ENCODE data around the gene NCOA6.

The NCOA6 gene

GRCh38 chr20:34825530-34826362 lies at the start of gene NCOA6:
NCOA6 (minus strand) TSS chr20:34825651; CDS start chr20:34782355, 43,296 bp downstream.
- no peak for TF ChIP-seq CTCF (IDR thresholded peaks at IDR 0.05; ENCODE audit: control insufficient read depth, extremely low read depth, insufficient read depth)
- H3K4me3 ChIP-seq (ENCODE audit: low read depth, low read length): peak within 1 kb of the TSS; percentile 90
- peak; percentile 36 for DNase-seq (ENCODE audit: low read depth)

GRCh38 chr20:34874094-34874654 lies 48.7 kb upstream of the NCOA6 start:
- peak; percentile 67 for DNase-seq (ENCODE audit: low read depth)
- peak; percentile 97 for TF ChIP-seq CTCF (IDR thresholded peaks at IDR 0.05; ENCODE audit: control insufficient read depth, extremely low read depth, insufficient read depth)
- no peak overlapping the region for H3K4me3 ChIP-seq (ENCODE audit: low read depth, low read length)

GRCh38 chr20:34873583-34874093 lies 48.2 kb upstream of the NCOA6 start:
- no peak for DNase-seq (ENCODE audit: low read depth)
- H3K4me3 ChIP-seq (ENCODE audit: low read depth, low read length): peak overlapping the region; percentile 62
- no peak for TF ChIP-seq CTCF (IDR thresholded peaks at IDR 0.05; ENCODE audit: control insufficient read depth, extremely low read depth, insufficient read depth)

- peak within 1 kb of the TSS; percentile 62 for H3K4me3 ChIP-seq (ENCODE audit: low read depth, low read length)
- DNase-seq (ENCODE audit: low read depth): no peak
- TF ChIP-seq CTCF (IDR thresholded peaks at IDR 0.05; ENCODE audit: control insufficient read depth, extremely low read depth, insufficient read depth): peak; percentile 80
Observed at GRCh38 chr20:34872622-34873224, 47.3 kb upstream of the NCOA6 start, which contains the start of gene GGT7. GGT7 (minus strand) TSS chr20:34872856; CDS start chr20:34872815, 41 bp downstream.

GRCh38 chr20:34871966-34872621 lies 46.6 kb upstream of the NCOA6 start:
- no peak for DNase-seq (ENCODE audit: low read depth)
- H3K4me3 ChIP-seq (ENCODE audit: low read depth, low read length): peak overlapping the region; percentile 62
- TF ChIP-seq CTCF (IDR thresholded peaks at IDR 0.05; ENCODE audit: control insufficient read depth, extremely low read depth, insufficient read depth): no peak

- no peak overlapping the region for H3K4me3 ChIP-seq (ENCODE audit: low read depth, low read length)
- DNase-seq (ENCODE audit: low read depth): no peak
- no peak for TF ChIP-seq CTCF (IDR thresholded peaks at IDR 0.05; ENCODE audit: control insufficient read depth, extremely low read depth, insufficient read depth)
Observed at GRCh38 chr20:34871320-34871926, 46.0 kb upstream of the NCOA6 start.

Measured in LNCaP clone FGC (cell line).